Suprapubic skin (tissue), 4 donors: ENCODE data around the gene ARHGEF17.

Experiments used
- POLR2A ChIP-seq, 2 donors: fragments of 450-650 bp; IDR thresholded peaks; one replicate each; pipeline ENCODE4 v1.6.1; 2017; ENCODE audit warnings: antibody characterized with exemption in 2 of 2, mild to moderate bottlenecking in 2 of 2, moderate library complexity in 2 of 2
- POLR2AphosphoS5 ChIP-seq, 3 donors: sonication (generic); formaldehyde crosslinking; IDR thresholded peaks; one replicate each; pipeline ENCODE4 v1.6.1; 2017; ENCODE audit warnings: antibody characterized with exemption in 3 of 3
- TF ChIP-seq, protein P1 (sequence below), 2 donors: fragments of 200-600 bp in 1 of 2; fragments of 450-650 bp in 1 of 2; sonication (generic) in 1 of 2; IDR thresholded peaks; one replicate each; pipeline ENCODE4 v1.5.1; 2016 to 2019; ENCODE audit warnings: antibody characterized with exemption in 2 of 2, mild to moderate bottlenecking in 1 of 2, moderate library complexity in 1 of 2

DNA sequence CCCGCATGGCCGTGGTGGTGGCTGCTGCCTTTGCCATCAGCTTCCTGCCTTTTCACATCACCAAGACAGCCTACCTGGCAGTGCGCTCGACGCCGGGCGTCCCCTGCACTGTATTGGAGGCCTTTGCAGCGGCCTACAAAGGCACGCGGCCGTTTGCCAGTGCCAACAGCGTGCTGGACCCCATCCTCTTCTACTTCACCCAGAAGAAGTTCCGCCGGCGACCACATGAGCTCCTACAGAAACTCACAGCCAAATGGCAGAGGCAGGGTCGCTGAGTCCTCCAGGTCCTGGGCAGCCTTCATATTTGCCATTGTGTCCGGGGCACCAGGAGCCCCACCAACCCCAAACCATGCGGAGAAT is 10.9 kb upstream of the ARHGEF17 start:
- no peak for TF ChIP-seq POLR2AphosphoS5 (IDR thresholded peaks at IDR 0.05)
- TF ChIP-seq, protein P1, sequence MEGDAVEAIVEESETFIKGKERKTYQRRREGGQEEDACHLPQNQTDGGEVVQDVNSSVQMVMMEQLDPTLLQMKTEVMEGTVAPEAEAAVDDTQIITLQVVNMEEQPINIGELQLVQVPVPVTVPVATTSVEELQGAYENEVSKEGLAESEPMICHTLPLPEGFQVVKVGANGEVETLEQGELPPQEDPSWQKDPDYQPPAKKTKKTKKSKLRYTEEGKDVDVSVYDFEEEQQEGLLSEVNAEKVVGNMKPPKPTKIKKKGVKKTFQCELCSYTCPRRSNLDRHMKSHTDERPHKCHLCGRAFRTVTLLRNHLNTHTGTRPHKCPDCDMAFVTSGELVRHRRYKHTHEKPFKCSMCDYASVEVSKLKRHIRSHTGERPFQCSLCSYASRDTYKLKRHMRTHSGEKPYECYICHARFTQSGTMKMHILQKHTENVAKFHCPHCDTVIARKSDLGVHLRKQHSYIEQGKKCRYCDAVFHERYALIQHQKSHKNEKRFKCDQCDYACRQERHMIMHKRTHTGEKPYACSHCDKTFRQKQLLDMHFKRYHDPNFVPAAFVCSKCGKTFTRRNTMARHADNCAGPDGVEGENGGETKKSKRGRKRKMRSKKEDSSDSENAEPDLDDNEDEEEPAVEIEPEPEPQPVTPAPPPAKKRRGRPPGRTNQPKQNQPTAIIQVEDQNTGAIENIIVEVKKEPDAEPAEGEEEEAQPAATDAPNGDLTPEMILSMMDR (IDR thresholded peaks at IDR 0.05): no peak
- TF ChIP-seq POLR2A (IDR thresholded peaks at IDR 0.05): no peak
